ENCODE measurements around the gene TBL2. TPM values are rescaled to one million over a fixed set of nuclear protein-coding genes. Genes with fewer than 3 reads are reported as not detected.
"Not testable (repeated sequence)": the region's sequence is repeated elsewhere in the genome, so short reads cannot be mapped to it uniquely, and the experiment has no call there.

Gene TBL2
- total RNA-seq, 1 donor from 2014 or later: 35.5 TPM

DNA sequence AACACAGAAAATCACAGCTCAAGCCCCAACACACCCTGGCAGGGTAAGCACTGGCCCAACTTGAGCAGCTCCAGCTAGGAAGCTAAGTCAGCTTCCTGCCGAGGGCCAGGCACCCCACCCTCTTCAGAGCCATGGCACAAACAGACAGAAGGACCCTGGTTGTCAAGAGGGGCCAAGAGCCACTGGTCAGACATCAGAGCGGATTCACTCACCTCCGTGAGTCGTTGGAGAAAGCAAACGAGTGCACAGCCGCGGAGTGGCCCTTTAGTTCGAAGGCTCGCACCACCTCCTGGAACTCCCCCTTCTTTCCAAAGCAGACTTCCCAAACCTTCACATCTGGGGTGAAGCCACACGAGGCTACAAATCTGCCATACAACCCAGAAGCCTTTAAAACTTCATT, 7.4 kb downstream of the TBL2 start:
- intact Hi-C loops (cut with micrococcal nuclease): loop anchor here (10.0 kb wide), 1 partner anchor 1084 kb away; the partner anchor contains the start of gene GTF2I

DNA sequence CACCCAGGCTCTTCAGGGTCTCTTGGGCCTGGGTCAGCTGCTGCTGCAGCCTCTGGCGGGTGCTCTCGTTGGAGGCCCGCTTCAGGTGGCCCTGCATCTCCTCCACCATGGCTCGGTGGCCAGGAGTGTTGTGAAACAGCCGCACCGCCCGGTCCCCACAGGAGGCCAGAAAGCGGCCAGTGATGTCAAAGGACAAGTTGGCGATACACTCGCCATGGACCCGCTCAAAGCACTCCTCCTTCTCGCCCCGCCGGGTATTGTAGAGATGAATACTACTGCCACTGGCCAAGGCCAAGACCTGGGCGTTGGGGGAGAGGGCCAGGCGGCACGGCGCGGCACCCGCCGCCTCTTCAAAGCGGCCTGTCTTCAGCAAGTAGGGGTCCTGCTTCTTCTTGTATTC, 7.9 kb downstream of the TBL2 start:
- intact Hi-C loops (cut with micrococcal nuclease): loop anchor here (10.0 kb wide), 1 partner anchor 1084 kb away; the partner anchor contains the start of gene GTF2I

DNA sequence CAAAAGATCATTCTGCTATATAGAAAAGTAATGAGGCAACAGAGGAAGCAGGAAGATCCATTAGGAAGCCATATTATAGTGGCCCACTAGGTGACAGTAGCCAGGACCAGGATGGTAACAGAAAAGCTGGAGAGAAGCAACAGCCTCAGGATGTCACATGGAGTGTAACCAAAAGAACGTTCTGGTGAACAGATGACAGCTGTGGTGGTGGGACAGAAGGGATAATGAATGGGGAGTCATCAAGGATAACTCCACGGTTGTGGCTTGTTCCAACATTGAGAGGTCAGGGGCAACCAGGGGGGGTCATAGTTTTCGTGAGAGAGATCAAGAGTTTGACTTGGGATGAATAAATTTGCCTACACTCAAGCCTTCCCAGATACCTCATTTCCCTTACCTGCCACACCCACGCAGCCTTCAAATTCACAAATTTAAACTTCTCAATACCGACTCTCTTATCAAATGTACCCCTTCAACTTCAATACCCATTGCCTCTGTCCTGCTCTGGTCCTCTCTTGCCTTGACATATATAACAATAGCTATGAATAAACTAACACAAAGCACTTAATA, 9.3 kb downstream of the TBL2 start:
- intact Hi-C loops (cut with micrococcal nuclease): no loop called here

DNA sequence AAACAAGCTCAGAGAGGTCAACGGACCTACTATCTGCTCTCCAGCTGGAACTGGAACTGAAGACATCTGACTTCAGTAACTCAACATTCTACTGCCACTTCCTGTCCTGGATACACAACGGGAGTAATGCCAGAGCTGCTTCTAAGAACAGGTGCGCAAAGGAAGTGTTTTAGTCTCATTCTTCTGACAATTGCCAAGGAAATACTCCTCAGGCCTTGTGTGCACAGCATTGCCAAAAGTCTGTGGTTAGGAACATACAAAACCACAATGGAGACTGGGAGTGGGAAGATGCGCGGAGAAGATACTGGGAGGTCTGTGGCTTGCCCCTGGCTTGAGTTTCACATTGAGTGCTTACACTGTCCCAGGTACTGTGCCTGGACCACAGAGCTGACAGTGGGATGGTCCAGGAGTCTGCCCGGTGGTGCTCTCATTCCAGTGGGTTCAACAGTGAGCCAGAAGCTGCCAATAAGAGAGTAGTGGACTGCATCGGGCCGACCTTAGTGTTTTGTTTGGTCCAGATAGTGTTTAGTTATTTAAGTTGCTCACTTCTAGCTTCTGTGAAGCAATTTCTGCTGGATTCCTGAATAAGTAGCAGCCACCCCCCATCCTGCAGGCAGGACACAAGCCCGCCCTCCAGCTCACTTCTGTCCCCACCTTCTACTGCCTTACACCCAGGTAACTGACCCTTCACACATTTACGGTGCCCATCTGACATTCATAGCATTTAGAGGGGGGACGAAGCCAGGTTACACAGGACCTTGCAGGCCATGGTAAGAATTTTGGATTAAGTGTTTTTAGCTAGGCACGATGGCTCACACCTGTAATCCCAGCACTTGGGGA, 10.3 kb downstream of the TBL2 start:
- intact Hi-C loops (cut with micrococcal nuclease): no loop called here

DNA sequence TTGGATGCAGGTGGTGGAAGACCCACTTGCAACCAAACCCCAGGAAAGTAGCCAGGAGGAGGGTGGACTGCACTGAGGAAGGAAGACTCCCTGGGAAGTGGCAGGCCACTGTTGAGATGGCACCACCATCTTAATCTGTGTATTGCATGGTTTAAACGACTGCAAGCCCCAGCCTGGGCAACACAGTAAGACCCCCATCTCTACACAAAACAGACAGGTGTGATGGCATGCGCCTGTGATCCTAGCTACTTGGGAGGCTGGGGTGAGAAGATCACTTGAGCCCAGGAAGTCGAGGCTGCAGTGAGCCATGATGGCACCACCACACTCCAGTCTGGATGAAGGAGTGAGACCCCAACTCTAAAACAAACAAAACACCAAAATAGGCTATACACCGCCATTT, 11.2 kb downstream of the TBL2 start:
- intact Hi-C loops (cut with micrococcal nuclease): no loop called here

DNA sequence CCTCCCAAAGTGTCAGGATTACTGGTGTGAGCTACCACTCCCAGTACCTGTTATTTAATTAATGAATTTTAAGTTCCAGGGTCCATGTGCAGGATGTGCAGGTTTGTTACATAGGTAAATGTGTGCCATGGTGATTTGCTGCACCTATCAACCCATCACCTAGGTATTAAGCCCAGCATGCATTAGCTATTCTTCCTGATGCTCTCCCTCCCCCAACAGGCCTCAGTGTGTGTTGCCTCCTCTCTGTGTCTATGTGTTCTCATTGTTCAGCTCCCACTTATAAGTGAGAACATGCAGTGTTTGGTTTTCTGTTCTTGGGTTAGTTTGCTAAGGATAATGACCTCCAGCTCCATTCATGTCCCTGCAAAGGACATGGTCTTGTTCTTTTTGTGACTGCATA, 11.9 kb downstream of the TBL2 start:
- intact Hi-C loops (cut with micrococcal nuclease): loop anchor here (1.0 kb wide), 2 partner anchors 9 to 12 kb away; partner anchors contain the start of genes BCL7B and TBL2

DNA sequence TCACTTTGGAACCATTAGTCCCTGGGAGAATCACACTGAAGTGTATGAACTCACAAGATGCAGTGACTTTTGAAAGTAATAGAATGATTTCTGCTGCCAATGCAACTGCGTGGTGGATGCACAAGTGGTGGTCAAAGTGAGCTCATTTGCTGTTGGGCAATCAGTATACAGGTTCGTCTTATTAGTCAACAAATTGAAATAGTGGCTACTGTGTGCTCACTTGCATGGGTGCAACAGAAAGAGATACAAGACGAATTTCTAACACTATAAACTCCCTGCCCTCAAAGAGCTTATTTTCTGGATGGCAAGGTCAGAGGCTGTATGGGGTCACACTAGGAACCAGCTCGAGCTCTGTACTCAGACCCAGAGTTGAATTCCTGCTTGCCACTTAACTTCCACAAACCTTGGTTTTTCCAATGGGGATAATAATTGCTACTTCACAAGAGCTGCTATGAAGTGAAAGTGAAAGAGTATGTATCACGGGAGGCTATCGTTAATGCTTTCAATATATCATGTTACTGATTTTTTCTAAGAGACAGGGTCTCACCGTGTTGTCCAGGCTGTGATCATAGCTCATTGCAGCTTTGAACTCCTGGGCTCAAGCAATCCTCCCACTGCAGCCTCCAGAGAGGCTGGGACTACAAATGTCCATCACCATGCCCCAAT, 12.6 kb downstream of the TBL2 start:
- intact Hi-C loops (cut with micrococcal nuclease): loop anchor here (1.0 kb wide), 2 partner anchors 9 to 12 kb away; partner anchors contain the start of genes BCL7B and TBL2

DNA sequence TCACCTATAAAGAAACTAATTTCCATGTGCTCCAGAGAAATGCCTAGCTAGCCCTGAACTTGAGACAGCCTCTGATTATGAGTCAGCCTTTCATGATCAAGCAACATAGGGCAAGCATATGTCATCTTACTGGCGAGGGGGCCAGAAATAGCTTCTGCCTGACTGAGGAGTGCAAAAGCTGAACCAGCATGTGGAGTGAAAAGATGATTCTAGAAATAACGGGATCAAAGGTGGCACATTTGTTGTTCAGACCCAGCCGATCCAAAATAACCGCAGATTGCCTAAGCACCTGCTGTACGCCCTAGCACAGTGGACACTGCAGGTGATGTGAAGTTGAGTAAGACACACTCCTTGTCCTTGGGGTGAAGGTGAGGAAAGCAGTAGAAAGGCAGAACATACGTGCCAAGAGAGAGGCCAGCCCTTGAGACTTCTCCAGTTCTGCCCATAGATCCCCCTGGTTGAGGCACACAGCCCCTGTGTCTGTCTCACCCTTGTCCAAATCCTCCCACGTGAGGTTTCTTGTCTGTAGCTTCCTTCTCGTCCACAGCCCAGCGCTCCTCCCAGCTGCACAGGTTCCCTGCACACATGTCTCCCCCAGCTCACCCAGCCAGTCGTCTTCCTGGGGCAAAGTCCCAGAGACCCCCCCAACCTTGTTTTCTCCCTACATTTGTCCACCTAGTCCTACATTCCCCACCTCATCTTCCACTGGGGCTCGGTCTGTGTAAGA, 18.1 kb downstream of the TBL2 start:
- intact Hi-C loops (cut with micrococcal nuclease): no loop called here

DNA sequence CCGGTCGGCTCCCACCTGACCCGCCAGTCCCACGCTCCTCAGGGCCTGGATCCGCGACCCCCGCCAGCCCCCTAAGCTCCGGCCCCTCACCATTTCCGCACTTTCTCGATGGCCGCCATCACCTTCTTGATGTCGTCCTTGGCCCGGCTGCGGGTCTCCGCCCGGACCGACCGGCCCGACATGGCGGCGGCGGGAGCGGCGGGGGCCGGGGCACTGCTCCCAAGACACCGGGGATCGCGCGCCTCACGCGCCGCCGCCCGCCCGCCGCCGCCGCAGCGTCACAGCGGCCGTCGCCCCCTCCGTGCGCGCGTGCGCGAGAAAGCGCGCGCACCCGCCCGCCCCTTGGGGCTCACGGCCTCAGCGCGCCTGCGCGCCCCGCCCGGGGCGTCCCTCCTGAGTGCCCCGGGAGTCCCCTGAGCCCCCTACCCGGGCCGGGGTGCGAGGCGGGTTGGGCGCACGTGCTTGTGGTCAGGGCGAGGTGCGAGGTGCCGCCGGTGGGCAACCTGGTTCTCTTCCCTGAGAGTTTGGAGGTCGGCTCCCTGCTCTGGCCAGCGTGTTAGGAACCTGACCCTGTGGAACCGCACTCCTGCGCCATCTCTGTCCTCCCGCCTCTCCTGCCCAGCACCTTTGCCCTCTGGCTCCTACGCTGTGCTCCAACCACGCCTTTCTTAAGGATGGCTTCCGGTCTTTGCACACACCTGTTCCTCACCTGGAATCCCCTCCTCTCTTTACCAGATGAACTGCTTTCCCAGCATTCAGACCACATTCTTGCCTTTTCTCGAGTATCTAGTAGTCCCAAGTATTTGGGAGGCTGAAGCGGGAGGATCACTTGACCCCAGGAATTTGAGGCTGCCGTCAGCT, 20.8 kb downstream of the TBL2 start, which contains the start of gene BCL7B:
BCL7B (minus strand) TSS at position 294 of the 861 bp plus-strand sequence; CDS start at position 182, 112 bp downstream.
- intact Hi-C loops (cut with micrococcal nuclease): loop anchor here (1.0 kb wide), 8 partner anchors 9 to 729 kb away; partner anchors contain the start of genes ABHD11, BAZ1B, BUD23 and DNAJC30

DNA sequence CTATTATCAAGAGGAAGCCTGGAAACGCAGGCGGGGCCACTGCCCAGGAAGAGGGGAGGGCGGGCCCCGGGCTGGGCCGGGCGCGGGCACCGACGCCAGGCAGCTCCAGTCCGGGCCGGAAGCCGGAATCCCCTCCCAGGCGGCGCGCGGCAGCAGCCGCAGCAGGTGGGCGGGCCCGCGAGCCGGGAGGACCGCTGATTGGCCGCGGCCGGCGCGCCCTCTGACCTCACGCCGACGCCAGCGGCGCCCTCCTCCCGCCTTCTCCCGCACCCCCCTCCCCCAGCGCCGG, 21.3 kb downstream of the TBL2 start:
- intact Hi-C loops (cut with micrococcal nuclease): loop anchor here (1.0 kb wide), 8 partner anchors 9 to 729 kb away; partner anchors contain the start of genes ABHD11, BAZ1B, BUD23 and DNAJC30

DNA sequence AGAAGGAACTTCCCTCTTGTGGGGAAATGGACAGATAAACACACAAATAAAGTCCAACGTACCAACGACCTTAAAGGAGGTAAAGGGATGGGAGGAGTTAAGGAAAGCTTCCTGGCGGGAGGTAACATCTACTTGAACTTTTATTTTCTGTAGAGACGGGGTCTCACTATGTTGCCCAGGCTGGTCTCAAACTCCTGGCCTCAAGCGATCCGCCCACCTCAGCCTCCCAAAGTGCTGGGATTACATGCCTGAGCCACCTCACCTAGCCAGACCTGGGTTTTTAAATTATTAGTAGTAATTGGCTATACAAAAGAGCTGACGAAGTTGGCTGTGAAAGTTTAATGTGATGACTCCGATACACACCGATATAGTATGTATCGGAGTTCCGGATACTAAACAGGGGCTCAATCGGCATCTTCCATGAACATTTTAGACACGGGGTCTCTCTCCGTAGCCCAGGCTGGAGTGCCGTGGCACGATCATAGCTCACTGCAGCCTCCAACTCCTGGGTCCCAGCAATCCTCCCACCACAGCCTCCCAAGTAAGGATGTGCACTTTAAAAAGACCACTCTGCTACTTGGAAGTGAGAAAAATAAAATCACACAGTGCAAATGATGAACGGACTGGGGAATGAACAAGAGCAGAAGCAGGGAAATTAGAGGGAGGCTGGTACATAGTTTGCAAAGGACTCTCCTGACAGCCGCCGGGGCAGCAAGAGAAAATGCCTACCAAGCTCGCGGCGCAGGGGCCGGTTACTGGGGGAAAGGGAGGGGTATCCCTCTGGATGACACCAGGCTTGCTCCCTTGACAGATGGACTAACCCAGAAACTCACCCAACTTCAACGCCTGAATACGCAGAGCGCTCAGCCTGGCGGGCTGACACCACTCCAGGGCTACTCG, 21.9 kb downstream of the TBL2 start:
- intact Hi-C loops (cut with micrococcal nuclease): loop anchor here (1.0 kb wide), 8 partner anchors 10 to 728 kb away; partner anchors contain the start of genes ABHD11, BAZ1B, BUD23 and DNAJC30

DNA sequence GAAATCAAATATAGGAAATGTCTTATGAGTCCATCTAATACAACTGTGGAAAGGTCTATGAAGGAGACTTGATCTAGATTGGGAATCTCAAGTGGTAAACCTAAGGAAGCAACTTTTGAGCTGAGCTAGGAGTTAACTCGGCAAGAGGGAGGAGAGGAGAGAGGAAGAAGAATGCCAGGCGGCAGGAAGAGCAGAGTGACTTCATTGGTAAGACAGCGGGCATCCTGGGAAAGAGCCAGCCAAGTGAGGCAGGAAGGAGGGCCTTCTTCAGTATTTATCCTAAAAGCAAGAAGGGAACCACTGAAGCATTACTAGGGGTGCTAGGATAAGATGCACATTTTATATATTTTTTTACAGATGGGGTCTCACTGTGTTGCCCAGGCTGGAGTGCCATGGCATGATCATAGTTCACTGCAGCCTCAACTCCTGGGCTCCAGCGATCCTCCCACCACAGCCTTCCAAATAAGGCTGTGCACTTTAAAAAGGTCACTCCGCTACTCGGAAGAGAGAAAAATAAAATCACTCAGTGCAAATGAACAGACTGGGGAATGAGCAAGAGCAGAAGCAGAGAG, 22.9 kb downstream of the TBL2 start:
- intact Hi-C loops (cut with micrococcal nuclease): no loop called here

DNA sequence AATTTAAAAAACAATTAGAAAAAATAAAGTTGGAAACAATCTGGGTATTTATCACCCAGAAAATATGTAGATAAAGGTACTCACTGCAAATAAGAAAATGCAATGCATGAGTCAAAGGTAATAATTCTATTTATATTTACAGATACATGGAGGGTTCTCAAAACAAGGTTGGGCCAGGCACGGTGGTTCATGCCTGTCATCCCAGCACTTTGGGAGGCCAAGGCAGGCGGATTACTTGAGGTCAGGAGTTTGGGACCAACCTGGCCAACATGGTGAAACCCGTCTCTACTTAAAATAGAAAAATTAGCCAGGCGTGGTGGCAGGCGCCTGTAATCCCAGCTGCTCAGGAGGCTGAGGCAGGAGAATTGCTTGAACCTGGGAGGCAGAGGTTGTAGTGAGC, 28.3 kb downstream of the TBL2 start:
- intact Hi-C loops (cut with micrococcal nuclease): not testable (repeated sequence)

DNA sequence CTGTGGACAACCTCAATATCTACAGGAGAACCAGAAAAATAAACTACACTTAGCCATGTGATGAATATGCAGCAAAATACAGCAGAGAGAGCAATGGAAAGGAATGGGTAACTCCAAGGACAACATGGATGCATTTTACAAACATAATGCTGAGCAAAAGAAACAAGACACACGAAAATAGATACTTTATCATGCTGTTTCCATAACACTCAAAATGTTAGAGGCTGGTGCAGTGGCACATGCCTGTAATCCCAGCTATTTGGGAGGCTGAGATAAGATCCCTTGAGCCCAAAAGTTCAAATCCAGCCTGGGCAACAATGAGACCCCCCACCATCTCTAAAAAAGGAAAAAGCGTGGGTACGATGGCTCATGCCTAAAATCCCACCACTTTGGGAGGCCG, 29.2 kb downstream of the TBL2 start:
- intact Hi-C loops (cut with micrococcal nuclease): no loop called here

DNA sequence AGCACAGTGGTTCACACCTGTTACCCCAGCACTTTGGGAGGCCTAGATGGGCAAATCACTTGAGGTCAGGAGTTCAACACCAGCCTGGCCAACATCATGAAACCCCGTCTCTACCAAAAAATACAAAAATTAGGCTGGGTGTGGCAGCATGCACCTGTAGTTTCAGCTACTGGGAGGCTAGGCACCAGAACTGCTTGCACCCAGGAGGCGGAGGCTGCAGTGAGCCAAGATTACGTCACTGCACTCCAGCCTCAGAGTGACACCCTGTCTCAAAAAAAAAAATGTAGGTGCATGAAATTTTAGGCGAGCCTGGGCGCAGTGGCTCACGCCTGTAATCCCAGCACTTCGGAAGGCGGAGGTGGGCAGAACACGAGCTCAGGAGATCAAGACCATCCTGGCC, 30.5 kb downstream of the TBL2 start:
- intact Hi-C loops (cut with micrococcal nuclease): no loop called here

DNA sequence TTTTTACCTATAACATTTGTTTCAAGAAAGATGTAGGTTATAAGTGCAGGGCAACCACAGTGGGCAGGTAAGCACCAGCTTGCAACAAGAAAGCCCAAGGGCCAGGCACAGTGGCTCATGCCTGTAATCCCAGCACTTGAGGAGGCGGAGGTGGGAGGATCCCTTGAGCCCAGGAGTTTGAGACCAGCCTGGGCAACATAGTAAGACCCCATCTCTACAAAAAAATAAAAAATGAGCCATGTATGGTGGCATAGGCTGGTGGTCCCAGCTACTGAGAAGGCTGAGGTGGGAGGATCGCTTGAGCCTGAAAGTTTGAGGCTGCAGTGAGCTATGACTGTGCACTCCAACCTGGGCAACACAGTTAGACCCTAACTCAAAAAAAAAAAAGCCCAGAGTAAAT, 33.7 kb downstream of the TBL2 start:
- intact Hi-C loops (cut with micrococcal nuclease): no loop called here

DNA sequence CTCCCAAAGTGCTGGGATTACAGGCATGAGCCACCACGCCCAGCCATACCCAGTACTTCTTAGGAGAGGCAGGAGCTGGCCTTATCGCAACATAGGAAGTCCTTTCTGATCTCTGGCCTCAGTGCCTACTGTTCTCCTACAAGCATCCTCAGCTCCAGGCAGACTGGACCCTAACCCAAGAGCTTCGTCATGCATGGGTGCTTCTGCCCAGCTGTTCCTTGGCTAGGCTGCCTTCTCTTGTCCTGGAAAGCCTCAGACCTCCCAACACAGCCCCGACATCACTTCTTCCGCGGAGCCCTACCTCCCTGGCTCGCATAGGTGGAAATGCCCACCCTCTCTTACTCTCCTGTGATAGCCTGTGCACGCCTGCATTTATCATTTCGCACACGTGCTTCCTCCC, 36.7 kb downstream of the TBL2 start:
- intact Hi-C loops (cut with micrococcal nuclease): no loop called here

DNA sequence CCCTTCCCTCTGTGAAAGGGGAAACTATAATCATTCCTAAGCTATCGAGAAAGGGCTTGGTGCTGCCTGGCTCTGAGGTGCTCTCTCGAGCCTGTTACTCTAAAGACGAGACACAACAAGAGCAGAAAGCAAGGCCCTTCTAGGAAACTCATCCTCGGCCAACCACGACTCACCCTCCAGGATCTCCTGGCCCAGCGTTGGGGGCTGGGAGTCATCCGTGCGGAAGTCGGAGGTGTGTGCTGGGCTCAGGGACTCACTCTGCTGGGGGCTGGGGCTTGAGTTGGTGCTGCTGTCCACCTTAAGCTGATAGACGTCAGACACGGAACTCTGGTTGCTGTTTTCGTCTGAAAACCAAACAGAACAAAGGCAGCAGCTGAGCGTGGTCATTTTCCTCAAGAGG, 38.7 kb downstream of the TBL2 start:
- intact Hi-C loops (cut with micrococcal nuclease): no loop called here

DNA sequence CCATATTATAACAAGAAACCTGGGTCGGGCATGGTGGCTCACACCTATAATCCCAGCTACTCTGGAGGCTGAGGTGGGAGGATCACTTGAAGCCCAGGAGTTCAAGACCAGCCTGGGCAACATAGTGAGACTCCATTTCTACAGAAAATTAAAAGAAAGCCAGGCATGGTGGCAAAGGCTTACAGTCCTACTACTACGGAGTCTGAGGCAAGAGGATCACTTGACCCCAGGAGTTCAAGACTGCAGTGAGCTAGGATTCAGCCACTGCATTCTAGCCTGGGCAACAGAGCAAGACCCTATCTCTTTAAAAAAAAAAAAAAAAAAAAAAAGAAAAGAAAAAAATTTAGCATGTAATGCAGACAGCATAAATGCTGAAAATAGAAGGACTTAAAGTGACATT, 39.9 kb downstream of the TBL2 start:
- intact Hi-C loops (cut with micrococcal nuclease): not testable (repeated sequence)

All from T-helper 1 cell treated with Interleukin-12 subunit alpha and Interleukin-12 subunit beta and Interleukin-4 antibody, amounts not matched to agents 30 ng/mL and 1 ng/mL, for 36 hours (primary cell).